CD4-positive, alpha-beta T cell (primary cell): ENCODE measurements around the gene BIN1. TPM values are rescaled to one million over a fixed set of nuclear protein-coding genes. Genes with fewer than 3 reads are reported as not detected.

Experiments
- ATAC-seq: fragments of 200-7000 bp; cut with Tn5 transposase; one replicate; pipeline ENCODE4 v1.10.0; 2022; ENCODE audit warnings: mild to moderate bottlenecking; ENCODE audit not compliant: poor library complexity
- CTCF ChIA-PET: fragments of 350-600 bp; sonication (Branson Sonifier 250); formaldehyde crosslinking; loops from one replicate; lab custom pipeline; 2021; ENCODE audit warnings: antibody characterized with exemption, inconsistent platforms; lab: Charles Lee
- POLR2A ChIA-PET: fragments of 350-600 bp; sonication (Branson Sonifier 250); formaldehyde crosslinking; loops from one replicate; lab custom pipeline; 2021; ENCODE audit warnings: antibody characterized with exemption, inconsistent platforms; lab: Charles Lee
- DNase-seq, 14 experiments: peaks; one replicate each; pipeline ENCODE4 v3.0.0-alpha.2; 2013 to 2020; ENCODE audit warnings: mixed read lengths in 2 of 14
- H3K27ac ChIP-seq, 2 donors: one replicate each; pipeline versions ENCODE4 v1.5.1 to v1.7.0; 2013; ENCODE audit warnings: low read length in 2 of 2, low read depth in 1 of 2, mild to moderate bottlenecking in 1 of 2
- H3K27me3 ChIP-seq, 2 experiments: 1 replicate in 1 of 2; 2 replicates in 1 of 2; pipeline versions ENCODE4 v1.6.1 to v1.7.0; 2013; ENCODE audit warnings: low read length in 2 of 2, control low read depth in 1 of 2, mild to moderate bottlenecking in 1 of 2, moderate library complexity in 1 of 2; ENCODE audit not compliant: insufficient read depth in 2 of 2, control insufficient read depth in 1 of 2
- H3K36me3 ChIP-seq: one replicate; pipeline ENCODE4 v1.6.1; 2013; ENCODE audit warnings: low read length, control low read depth; ENCODE audit not compliant: insufficient read depth
- H3K4me1 ChIP-seq: one replicate; pipeline ENCODE4 v1.6.1; 2013; ENCODE audit warnings: low read length, control low read depth; ENCODE audit not compliant: insufficient read depth
- H3K4me3 ChIP-seq: one replicate; pipeline ENCODE4 v1.5.1; 2013; ENCODE audit warnings: mild to moderate bottlenecking, low read length, moderate library complexity
- H3K9me3 ChIP-seq, 2 experiments: 1 replicate in 1 of 2; 2 replicates in 1 of 2; pipeline versions ENCODE4 v1.6.1 to v1.7.0; 2013; ENCODE audit warnings: low read length in 2 of 2, mild to moderate bottlenecking in 2 of 2, control low read depth in 1 of 2, moderate library complexity in 1 of 2; ENCODE audit not compliant: control insufficient read depth in 1 of 2, insufficient read depth in 1 of 2
- H3K27ac Mint-ChIP-seq: one replicate; pipeline ENCODE4 v1.8.0; 2020; ENCODE audit warnings: mixed read lengths
- H3K27me3 Mint-ChIP-seq: one replicate; pipeline ENCODE4 v1.8.0; 2021; ENCODE audit warnings: mixed read lengths
- H3K36me3 Mint-ChIP-seq: one replicate; pipeline ENCODE4 v1.8.0; 2021; ENCODE audit warnings: low read depth, mixed read lengths
- H3K4me1 Mint-ChIP-seq: one replicate; pipeline ENCODE4 v1.8.0; 2021; ENCODE audit warnings: low read depth, mixed read lengths
- H3K4me3 Mint-ChIP-seq: one replicate; pipeline ENCODE4 v1.8.0; 2020; ENCODE audit warnings: mild to moderate bottlenecking, mixed read lengths
- H3K9me3 Mint-ChIP-seq: one replicate; pipeline ENCODE4 v1.8.0; 2020; ENCODE audit warnings: mixed read lengths
- CTCF ChIP-seq: fragments of 200-600 bp; IDR thresholded peaks from one replicate; pipeline ENCODE4 v1.8.0; 2022; ENCODE audit warnings: antibody characterized with exemption, mild to moderate bottlenecking
- intact Hi-C, 2 experiments: fragments of 100-400 bp; cut with DNase I in 1 of 2; cut with micrococcal nuclease in 1 of 2; formaldehyde crosslinking; loops; one replicate each; pipeline versions ENCODE4 v1.15.1 to v1.9.0; 2023 to 2025; cut with DNase I, micrococcal nuclease
- total RNA-seq, 174 experiments: library from RNA in 2 of 174; stranded (reverse) in 2 of 174; gene quantifications; one replicate each; pipeline ENCODE4 v1.2.3 and lab custom pipeline; 2021 to 2026

The BIN1 gene
- total RNA-seq, 2 experiments from 2014 or later, result 98.8 to 104 TPM

DNA sequence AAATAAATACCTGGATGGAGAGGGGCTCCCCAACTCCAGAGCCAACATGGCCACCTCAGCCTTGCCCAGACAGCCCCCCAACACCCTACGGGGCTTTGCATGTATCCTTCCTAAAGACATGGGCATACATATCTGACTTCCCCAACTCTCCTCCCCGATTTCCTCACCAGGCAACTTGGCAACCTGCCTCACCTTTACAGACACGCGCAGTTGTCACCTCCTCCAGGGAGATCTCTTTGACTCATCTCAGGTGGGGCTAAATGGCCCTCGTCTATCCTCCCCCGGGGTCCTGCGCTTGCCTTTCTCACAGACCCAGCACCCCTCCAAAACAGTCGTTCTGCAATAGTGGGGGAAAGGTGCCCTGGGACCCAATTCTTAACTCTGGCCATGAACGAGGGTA lies 10.6 kb upstream of the BIN1 start:
- ATAC-seq (no peak), DNase-seq (no peak)
- POLR2A ChIA-PET, result no interaction called here
- no peak overlapping the region for H3K4me3 ChIP-seq
- no peaks in the 10 kb centered on the region for H3K9me3 ChIP-seq
- Mint-ChIP-seq H3K9me3 (no peaks in the 10 kb centered on the region), H3K4me3 (no peak overlapping the region), H3K27ac (no peak overlapping the region), H3K4me1 (no peaks in the 10 kb centered on the region), H3K36me3 (no peaks in the 10 kb centered on the region), H3K27me3 (peaks cover 6% of the 10 kb centered on the region)
- H3K4me1 ChIP-seq, result no peaks in the 10 kb centered on the region
- CTCF ChIA-PET, result no interaction called here
- no peak for TF ChIP-seq CTCF
- H3K36me3 ChIP-seq, result no peaks in the 10 kb centered on the region
- H3K27me3 ChIP-seq, result peaks cover 0 to 2% of the 10 kb centered on the region in 2 experiments
- intact Hi-C loops, result no loop called here
- H3K27ac ChIP-seq, result no peak overlapping the region

GRCh38 chr2:127115471-127116199 lies 8.7 kb upstream of the BIN1 start:
- H3K27me3 ChIP-seq, result peaks cover 0 to 2% of the 10 kb centered on the region in 2 experiments
- Mint-ChIP-seq H3K36me3 (no peaks in the 10 kb centered on the region), H3K4me3 (no peak overlapping the region), H3K27ac (no peak overlapping the region), H3K27me3 (peaks cover 22% of the 10 kb centered on the region), H3K9me3 (no peaks in the 10 kb centered on the region), H3K4me1 (no peaks in the 10 kb centered on the region)
- H3K4me3 ChIP-seq, result no peak overlapping the region
- intact Hi-C loops, result no loop called here
- DNase-seq, result no peak
- ChIA-PET CTCF (no interaction called here), POLR2A (no interaction called here)
- no peak for ATAC-seq
- no peaks in the 10 kb centered on the region for H3K9me3 ChIP-seq
- no peak overlapping the region for H3K27ac ChIP-seq
- H3K36me3 ChIP-seq, result no peaks in the 10 kb centered on the region
- no peak for TF ChIP-seq CTCF
- no peaks in the 10 kb centered on the region for H3K4me1 ChIP-seq

GRCh38 chr2:127110985-127111384 lies 4.0 kb upstream of the BIN1 start:
- Mint-ChIP-seq H3K9me3 (no peaks in the 10 kb centered on the region), H3K4me1 (peaks cover 6% of the 10 kb centered on the region), H3K27me3 (peaks cover 32% of the 10 kb centered on the region), H3K36me3 (no peaks in the 10 kb centered on the region), H3K4me3 (no peak overlapping the region), H3K27ac (no peak overlapping the region)
- intact Hi-C loops, result no loop called here
- no peak for TF ChIP-seq CTCF
- Histone ChIP-seq H3K27ac (no peak overlapping the region), H3K9me3 (peaks cover 0 to 8% of the 10 kb centered on the region in 2 experiments), H3K27me3 (peaks cover 9 to 12% of the 10 kb centered on the region in 2 experiments), H3K4me1 (peaks cover 18% of the 10 kb centered on the region), H3K4me3 (no peak overlapping the region), H3K36me3 (no peaks in the 10 kb centered on the region)
- ChIA-PET CTCF (no interaction called here), POLR2A (no interaction called here)
- no peak for ATAC-seq
- no peak for DNase-seq
